Upper lobe of right lung (tissue), 1 donor: ENCODE results near the gene MYH11. TPM values are rescaled to one million over a fixed set of nuclear protein-coding genes. Genes with fewer than 3 reads are reported as not detected.
"Not testable (repeated sequence)": the region's sequence is repeated elsewhere in the genome, so short reads cannot be mapped to it uniquely, and the experiment has no call there.

Source experiments
- ATAC-seq: fragments of 200-7000 bp; cut with Tn5 transposase; one replicate; pipeline ENCODE4 v1.9.1; 2020; ENCODE audit warnings: mild to moderate bottlenecking, moderate library complexity
- DNase-seq: peaks from one replicate; pipeline ENCODE4 v3.0.0-alpha.2; 2020
- H3K27ac ChIP-seq: fragments of 200-600 bp; one replicate; pipeline ENCODE4 v1.8.0; 2022
- H3K27me3 ChIP-seq: fragments of 200-600 bp; one replicate; pipeline ENCODE4 v1.8.0; 2022; ENCODE audit warnings: mild to moderate bottlenecking
- H3K36me3 ChIP-seq: fragments of 200-600 bp; one replicate; pipeline ENCODE4 v1.8.0; 2022
- H3K4me1 ChIP-seq: fragments of 200-600 bp; one replicate; pipeline ENCODE4 v1.8.0; 2022
- H3K4me3 ChIP-seq: fragments of 200-600 bp; one replicate; pipeline ENCODE4 v1.8.0; 2022; ENCODE audit warnings: mild to moderate bottlenecking
- H3K9me3 ChIP-seq: fragments of 200-600 bp; one replicate; pipeline ENCODE4 v1.8.0; 2022
- intact Hi-C: fragments of 100-400 bp; cut with DNase I; formaldehyde crosslinking; loops from one replicate; pipeline ENCODE4 v1.11.0; 2022
- total RNA-seq: library from RNA; stranded (reverse); fragmentation: NEBNext Ultra II Directional; extraction: Animal tissue kit (Norgen Biotek cat#: 25700); gene quantifications from one replicate; pipeline ENCODE4 v1.2.1, GENCODE V29; 2021
- TF ChIP-seq, protein P1 (sequence below): fragments of 200-600 bp; IDR thresholded peaks from one replicate; pipeline ENCODE4 v1.8.0; 2022; ENCODE audit warnings: antibody characterized with exemption
- donor health status: DM: no; HTN: yes; CAD: no; lungs with severe emphysema.

Gene MYH11
- total RNA-seq, 1 donor from 2014 or later, result 106 TPM

DNA sequence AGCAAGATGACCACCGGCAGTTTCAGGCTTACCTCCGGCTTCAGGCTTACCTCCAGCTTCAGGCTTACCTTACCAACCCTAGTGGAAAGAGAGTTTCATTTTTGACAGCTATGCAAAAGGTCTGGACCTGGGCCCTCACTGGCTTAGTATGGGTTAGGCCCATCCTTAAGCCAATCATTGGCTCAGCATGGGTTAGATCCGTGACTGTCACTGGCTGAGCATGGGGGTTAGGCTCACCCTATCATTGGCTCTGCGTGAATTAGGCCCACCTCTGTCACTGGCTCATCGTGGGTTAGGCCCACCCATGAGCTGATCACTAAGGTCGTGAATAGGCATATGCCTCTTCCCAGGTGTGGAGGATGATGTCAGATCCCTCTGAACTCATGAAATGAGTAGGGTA lies 198.7 kb downstream of the MYH11 start:
- no peak overlapping the region for H3K4me3 ChIP-seq
- H3K9me3 ChIP-seq, result no peaks in the 10 kb centered on the region
- no peak for DNase-seq
- no peaks in the 10 kb centered on the region for H3K4me1 ChIP-seq
- TF ChIP-seq, protein P1, sequence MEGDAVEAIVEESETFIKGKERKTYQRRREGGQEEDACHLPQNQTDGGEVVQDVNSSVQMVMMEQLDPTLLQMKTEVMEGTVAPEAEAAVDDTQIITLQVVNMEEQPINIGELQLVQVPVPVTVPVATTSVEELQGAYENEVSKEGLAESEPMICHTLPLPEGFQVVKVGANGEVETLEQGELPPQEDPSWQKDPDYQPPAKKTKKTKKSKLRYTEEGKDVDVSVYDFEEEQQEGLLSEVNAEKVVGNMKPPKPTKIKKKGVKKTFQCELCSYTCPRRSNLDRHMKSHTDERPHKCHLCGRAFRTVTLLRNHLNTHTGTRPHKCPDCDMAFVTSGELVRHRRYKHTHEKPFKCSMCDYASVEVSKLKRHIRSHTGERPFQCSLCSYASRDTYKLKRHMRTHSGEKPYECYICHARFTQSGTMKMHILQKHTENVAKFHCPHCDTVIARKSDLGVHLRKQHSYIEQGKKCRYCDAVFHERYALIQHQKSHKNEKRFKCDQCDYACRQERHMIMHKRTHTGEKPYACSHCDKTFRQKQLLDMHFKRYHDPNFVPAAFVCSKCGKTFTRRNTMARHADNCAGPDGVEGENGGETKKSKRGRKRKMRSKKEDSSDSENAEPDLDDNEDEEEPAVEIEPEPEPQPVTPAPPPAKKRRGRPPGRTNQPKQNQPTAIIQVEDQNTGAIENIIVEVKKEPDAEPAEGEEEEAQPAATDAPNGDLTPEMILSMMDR, result no peak
- ATAC-seq, result peak; percentile 16
- intact Hi-C loops, result no loop called here
- H3K36me3 ChIP-seq, result no peaks in the 10 kb centered on the region
- no peaks in the 10 kb centered on the region for H3K27me3 ChIP-seq
- H3K27ac ChIP-seq, result no peak overlapping the region

DNA sequence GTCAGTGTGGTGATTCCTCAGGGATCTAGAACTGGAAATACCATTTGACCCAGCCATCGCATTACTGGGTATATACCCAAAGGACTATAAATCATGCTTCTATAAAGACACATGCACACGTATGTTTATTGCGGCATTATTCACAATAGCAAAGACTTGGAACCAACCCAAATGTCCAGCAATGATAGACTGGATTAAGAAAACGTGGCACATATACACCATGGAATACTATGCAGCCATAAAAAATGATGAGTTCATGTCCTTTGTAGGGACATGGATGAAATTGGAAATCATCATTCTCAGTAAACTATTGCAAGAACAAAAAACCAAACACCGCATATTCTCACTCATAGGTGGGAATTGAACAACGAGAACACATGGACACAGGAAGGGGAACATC lies 201.3 kb downstream of the MYH11 start:
- H3K4me3 ChIP-seq, H3K27ac ChIP-seq, ATAC-seq, H3K9me3 ChIP-seq, DNase-seq, H3K36me3 ChIP-seq, H3K27me3 ChIP-seq, intact Hi-C loops: not testable (repeated sequence)
- peaks cover 11% of the 10 kb centered on the region for H3K4me1 ChIP-seq

DNA sequence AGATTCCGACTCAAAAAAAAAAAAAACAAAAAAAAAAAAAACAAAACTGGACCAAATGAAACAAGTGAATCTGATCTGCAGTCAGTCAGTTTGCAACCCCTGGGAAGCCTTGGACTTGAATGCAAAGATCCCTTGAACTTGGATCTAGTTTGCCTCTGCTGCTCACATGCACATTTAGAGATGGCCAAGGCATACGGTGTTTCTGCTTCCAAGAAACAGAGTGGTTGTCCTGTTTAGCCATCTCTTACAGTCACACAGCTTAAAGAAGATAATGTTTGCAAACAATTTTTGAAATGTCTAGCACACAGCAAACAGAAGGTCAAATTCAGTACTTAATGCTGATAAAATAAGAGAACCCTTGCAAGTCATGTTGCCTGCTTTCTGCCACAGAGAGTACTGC lies 202.2 kb downstream of the MYH11 start:
- H3K36me3 ChIP-seq, result no peaks in the 10 kb centered on the region
- no peak overlapping the region for H3K4me3 ChIP-seq
- ATAC-seq (no peak), DNase-seq (no peak)
- H3K9me3 ChIP-seq, result no peaks in the 10 kb centered on the region
- no peaks in the 10 kb centered on the region for H3K27me3 ChIP-seq
- TF ChIP-seq, protein P1, result no peak
- H3K27ac ChIP-seq, result no peak overlapping the region
- intact Hi-C loops, result no loop called here
- peaks cover 13% of the 10 kb centered on the region for H3K4me1 ChIP-seq

DNA sequence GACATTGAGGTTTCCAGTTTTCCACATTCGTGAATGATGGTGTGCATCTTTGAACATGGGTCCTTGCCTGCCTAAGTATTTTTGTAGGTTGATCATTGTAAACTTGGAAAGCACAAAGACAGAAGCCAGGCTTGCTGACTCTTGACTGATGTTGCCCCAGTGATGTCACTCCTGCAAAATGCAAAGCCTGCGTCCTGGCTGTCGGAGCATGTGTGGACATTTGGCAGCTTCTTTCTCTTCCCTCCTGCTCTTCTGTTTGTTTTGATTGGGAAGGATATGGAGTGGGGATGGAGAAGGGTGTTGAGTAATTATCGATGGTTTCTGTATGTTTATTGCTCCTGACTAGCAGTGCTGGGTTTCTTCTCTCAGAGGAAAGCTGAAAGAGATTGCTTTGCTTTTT lies 203.6 kb downstream of the MYH11 start:
- intact Hi-C loops, result no loop called here
- Histone ChIP-seq H3K4me1 (peaks cover 18% of the 10 kb centered on the region), H3K36me3 (no peaks in the 10 kb centered on the region), H3K27ac (no peak overlapping the region), H3K9me3 (no peaks in the 10 kb centered on the region), H3K27me3 (no peaks in the 10 kb centered on the region), H3K4me3 (no peak overlapping the region)
- ATAC-seq, result no peak
- TF ChIP-seq, protein P1, result no peak
- no peak for DNase-seq

Other genes starting within 250 kb of the MYH11 start
- gene MARF1, start 213.9 kb downstream of the MYH11 start, total RNA-seq, result 97.1 TPM
- 28.9 TPM for gene NDE1, start 206.8 kb downstream of the MYH11 start, total RNA-seq
- gene CEP20, start 31.6 kb upstream of the MYH11 start, total RNA-seq, result 30.3 TPM
- gene ABCC1, start 92.6 kb upstream of the MYH11 start, total RNA-seq, result 50.6 TPM